Pancreas (tissue), 10 donors: ENCODE results near the gene FLAD1. TPM values are rescaled to one million over a fixed set of nuclear protein-coding genes. Genes with fewer than 3 reads are reported as not detected.

Experiments used
- ATAC-seq, 4 donors: fragments of 200-7000 bp; cut with Tn5 transposase; one replicate each; pipeline versions ENCODE4 v1.8.0 to v1.9.1; 2020; ENCODE audit warnings: mild to moderate bottlenecking in 4 of 4, moderate library complexity in 4 of 4
- DNase-seq, 6 donors: peaks; one replicate each; pipeline ENCODE4 v3.0.0-alpha.2; 2020
- FAIRE-seq: peaks from 2 replicates; lab custom pipeline; 2012; peaks lifted over from hg19 to GRCh38; lab: Jason Lieb, UNC
- H3K27ac ChIP-seq, 4 donors: fragments of 200-600 bp; sonication (generic); 1 replicate in 3 of 4; 2 replicates in 1 of 4; pipeline versions ENCODE4 v1.5.0 to v1.8.0; 2020
- H3K27me3 ChIP-seq, 4 donors: fragments of 200-600 bp; one replicate each; pipeline ENCODE4 v1.8.0; 2021
- H3K36me3 ChIP-seq, 3 donors: fragments of 200-600 bp; sonication (generic) in 1 of 3; one replicate each; pipeline versions ENCODE4 v1.5.0 to v1.8.0; 2020 to 2021
- H3K4me1 ChIP-seq, 3 donors: fragments of 200-600 bp; one replicate each; pipeline ENCODE4 v1.8.0; 2021
- H3K4me3 ChIP-seq, 4 donors: fragments of 200-600 bp; sonication (generic) in 2 of 4; one replicate each; pipeline versions ENCODE4 v1.5.0 to v1.8.0; 2020 to 2021
- H3K9me3 ChIP-seq, 4 donors: fragments of 200-600 bp; one replicate each; pipeline ENCODE4 v1.8.0; 2021
- WGBS, 2 donors: extraction: QIAGEN DNeasy Blood & Tissue Kit; methylation state at CpG; one replicate each; pipeline ENCODE4 v1.1.7; 2013; 5-methylcytosine and 5-hydroxymethylcytosine counted together
- intact Hi-C, 3 donors: fragments of 100-400 bp; cut with DNase I; formaldehyde crosslinking; loops; one replicate each; pipeline versions ENCODE4 v1.11.1 to v1.14.2; 2022
- polyA plus RNA-seq, 2 donors: library from polyadenylated mRNA; stranded (reverse); fragments of 200-250 nt; gene quantifications; one replicate each; pipeline ENCODE4 v1.2.3, GENCODE V29; 2013
- total RNA-seq, 6 donors: library from RNA; stranded (reverse); fragmentation: NEBNext Ultra II Directional in 4 of 6; extraction: Animal tissue kit (Norgen Biotek cat#: 25700) in 4 of 6; gene quantifications; one replicate each; pipeline versions ENCODE4 v1.2.1 to v1.2.4, GENCODE V29; 2021 to 2023
- TF ChIP-seq, protein P1 (sequence below), 4 donors: fragments of 200-600 bp; sonication (generic) in 3 of 4; IDR thresholded peaks; one replicate each; pipeline versions ENCODE4 v1.5.0 to v1.8.0; 2021; ENCODE audit warnings: antibody characterized with exemption in 4 of 4
- donor health status: healthy with polysubstance abuse.
- donor health status: DM: no; HTN: no; CAD: no; lungs with moderate emphysema.
- donor health status: DM: no; HTN: no; CAD: no.
- donor health status: control.
- donor health status: control.
- donor health status: Bipolar disorder and iron deficiency.
- donor health status: DM: yes; HTN: yes; CAD: no.
- donor health status: DM: no; HTN: no; CAD: no.
- donor health status: DM: no; HTN: no; CAD: no.
- donor health status: DM: yes; HTN: yes; CAD: no.

Gene FLAD1
- total and polyA plus RNA-seq, 8 donors = 8.3 to 28.6 (median 13.2) TPM

GRCh38 chr1:155009221-155009711 is 26.1 kb downstream of the FLAD1 start:
- Histone ChIP-seq H3K27me3 (no peaks in the 10 kb centered on the region), H3K4me3 (peak overlapping the region in 1 of 4 donors; percentile 23), H3K9me3 (no peaks in the 10 kb centered on the region), H3K27ac (peak overlapping the region in 2 of 4 donors; percentile 22 to 51), H3K36me3 (peaks cover 0 to 2% (median 0%) of the 10 kb centered on the region in 3 donors), H3K4me1 (peaks cover 32 to 58% (median 34%) of the 10 kb centered on the region in 3 donors)
- intact Hi-C loops = no loop called here
- ATAC-seq (no peak), DNase-seq (no peak), FAIRE-seq (no peak)
- TF ChIP-seq, protein P1, sequence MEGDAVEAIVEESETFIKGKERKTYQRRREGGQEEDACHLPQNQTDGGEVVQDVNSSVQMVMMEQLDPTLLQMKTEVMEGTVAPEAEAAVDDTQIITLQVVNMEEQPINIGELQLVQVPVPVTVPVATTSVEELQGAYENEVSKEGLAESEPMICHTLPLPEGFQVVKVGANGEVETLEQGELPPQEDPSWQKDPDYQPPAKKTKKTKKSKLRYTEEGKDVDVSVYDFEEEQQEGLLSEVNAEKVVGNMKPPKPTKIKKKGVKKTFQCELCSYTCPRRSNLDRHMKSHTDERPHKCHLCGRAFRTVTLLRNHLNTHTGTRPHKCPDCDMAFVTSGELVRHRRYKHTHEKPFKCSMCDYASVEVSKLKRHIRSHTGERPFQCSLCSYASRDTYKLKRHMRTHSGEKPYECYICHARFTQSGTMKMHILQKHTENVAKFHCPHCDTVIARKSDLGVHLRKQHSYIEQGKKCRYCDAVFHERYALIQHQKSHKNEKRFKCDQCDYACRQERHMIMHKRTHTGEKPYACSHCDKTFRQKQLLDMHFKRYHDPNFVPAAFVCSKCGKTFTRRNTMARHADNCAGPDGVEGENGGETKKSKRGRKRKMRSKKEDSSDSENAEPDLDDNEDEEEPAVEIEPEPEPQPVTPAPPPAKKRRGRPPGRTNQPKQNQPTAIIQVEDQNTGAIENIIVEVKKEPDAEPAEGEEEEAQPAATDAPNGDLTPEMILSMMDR (IDR thresholded peaks at IDR 0.05) = no peak
- 88 to 91% methylated on average over 11 to 12 of the region's 12 CpGs for WGBS, 2 donors

GRCh38 chr1:155009742-155010141 is 26.6 kb downstream of the FLAD1 start:
- intact Hi-C loops = loop anchor here in 2 of 3 donors (10.0 kb wide), 1 partner anchor 45 kb away; the partner anchor contains the start of gene PYGO2 (in 2 of the 2)
- TF ChIP-seq, protein P1 (IDR thresholded peaks at IDR 0.05) = no peak
- no peak for ATAC-seq
- H3K27ac ChIP-seq = no peak overlapping the region
- WGBS, 2 donors = 90 to 97% methylated on average over 5 of the region's 5 CpGs
- peaks cover 32 to 54% (median 34%) of the 10 kb centered on the region in 3 donors for H3K4me1 ChIP-seq
- peaks cover 0 to 7% (median under 1%) of the 10 kb centered on the region in 3 donors for H3K36me3 ChIP-seq
- no peak for FAIRE-seq
- no peaks in the 10 kb centered on the region for H3K9me3 ChIP-seq
- H3K27me3 ChIP-seq = no peaks in the 10 kb centered on the region
- DNase-seq = no peak
- peak overlapping the region in 1 of 4 donors; percentile 23 for H3K4me3 ChIP-seq

DNA sequence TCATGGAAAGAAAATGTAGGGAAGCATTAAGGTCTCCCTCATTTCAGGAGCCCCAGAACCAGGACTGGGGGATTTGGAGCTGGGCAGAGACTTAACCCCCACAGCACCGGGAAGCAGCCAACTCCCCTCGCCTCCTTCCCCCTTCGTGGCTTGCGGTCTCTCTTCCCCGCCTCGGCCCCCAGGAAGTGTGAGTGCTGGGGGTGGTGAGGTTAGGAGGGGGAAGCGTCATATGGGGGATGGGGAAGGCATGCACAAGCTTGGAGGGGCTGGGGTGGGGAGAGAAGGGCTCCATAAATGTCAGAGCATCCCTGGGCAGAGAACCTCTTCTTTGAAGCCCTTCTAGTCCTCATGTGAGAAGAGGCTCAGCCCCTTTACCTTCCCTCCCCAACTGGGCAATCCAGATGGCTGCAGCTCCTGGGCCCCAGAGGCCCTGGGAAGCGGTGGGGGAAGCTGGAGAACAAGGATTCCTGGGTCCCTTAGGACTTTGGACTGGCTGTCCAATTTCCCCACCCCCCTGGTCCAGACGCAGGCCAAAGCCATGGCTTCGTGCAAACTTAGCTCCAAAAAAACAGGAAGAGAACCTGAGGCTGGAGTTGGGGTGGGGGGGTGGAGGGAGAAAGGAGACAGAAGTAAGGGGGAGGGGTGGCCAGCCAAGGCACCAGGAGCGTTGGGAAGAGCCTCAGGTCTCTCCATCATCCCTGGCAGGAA is 27.2 kb downstream of the FLAD1 start:
- WGBS, 2 donors = 52 to 61% methylated on average over 11 of the region's 11 CpGs
- H3K4me3 ChIP-seq = peak overlapping the region in 1 of 4 donors; percentile 5
- TF ChIP-seq, protein P1 (IDR thresholded peaks at IDR 0.05) = no peak
- intact Hi-C loops = loop anchor here in 2 of 3 donors (10.0 kb wide), 1 partner anchor 46 kb away; the partner anchor contains the start of gene PYGO2 (in 2 of the 2)
- FAIRE-seq (no peak), ATAC-seq (no peak), DNase-seq (no peak)
- H3K9me3 ChIP-seq = no peaks in the 10 kb centered on the region
- peaks cover 0 to 13% (median 7%) of the 10 kb centered on the region in 3 donors for H3K36me3 ChIP-seq
- H3K27me3 ChIP-seq = no peaks in the 10 kb centered on the region
- peaks cover 32 to 48% (median 34%) of the 10 kb centered on the region in 3 donors for H3K4me1 ChIP-seq
- H3K27ac ChIP-seq = peak overlapping the region in 1 of 4 donors; percentile 30

- FAIRE-seq = no peak
- intact Hi-C loops = loop anchor here in 2 of 3 donors (10.0 kb wide), 1 partner anchor 46 kb away; the partner anchor contains the start of gene PYGO2 (in 2 of the 2)
- DNase-seq = no peak
- Histone ChIP-seq H3K36me3 (peaks cover 0 to 17% (median 9%) of the 10 kb centered on the region in 3 donors), H3K27me3 (no peaks in the 10 kb centered on the region), H3K27ac (no peak overlapping the region), H3K4me1 (peaks cover 28 to 43% (median 32%) of the 10 kb centered on the region in 3 donors), H3K9me3 (no peaks in the 10 kb centered on the region), H3K4me3 (no peak overlapping the region)
- TF ChIP-seq, protein P1 (IDR thresholded peaks at IDR 0.05) = no peak
- ATAC-seq = no peak
- WGBS, 2 donors = 53% methylated on average over 5 of the region's 5 CpGs
These were observed 27.9 kb downstream of the FLAD1 start for GRCh38 chr1:155011004-155011416.
